GM12874 (cell line): Measurements from ENCODE around the gene CLEC12A.

Source experiments
- CTCF ChIP-seq: IDR thresholded peaks from 2 replicates; pipeline ENCODE4 v1.5.1; 2011; ENCODE audit warnings: low read depth, mild to moderate bottlenecking, control low read depth, low read length, moderate library complexity; ENCODE audit not compliant: insufficient read depth

The CLEC12A gene

GRCh38 chr12:9973949-9974348 lies 2.7 kb downstream of the CLEC12A start:
- TF ChIP-seq CTCF: no peak

- TF ChIP-seq CTCF: no peak
Observed at GRCh38 chr12:9975614-9976013, 4.4 kb downstream of the CLEC12A start.

GRCh38 chr12:9977916-9978315 lies 6.7 kb downstream of the CLEC12A start:
- no peak for TF ChIP-seq CTCF

- TF ChIP-seq CTCF: no peak
Observed at GRCh38 chr12:9980126-9980525, 8.9 kb downstream of the CLEC12A start.

- no peak for TF ChIP-seq CTCF
Observed at GRCh38 chr12:9991876-9992275, 20.7 kb downstream of the CLEC12A start.

GRCh38 chr12:9992296-9992695 lies 21.1 kb downstream of the CLEC12A start:
- no peak for TF ChIP-seq CTCF

- TF ChIP-seq CTCF: no peak
Observed at GRCh38 chr12:9999016-9999415, 27.8 kb downstream of the CLEC12A start, which contains the start of gene CLEC1B. TSS of gene CLEC1B (minus strand) at chr12:9999121. CDS start at chr12:9999100, 21 bp downstream.
